Bronchial epithelial cell (primary cell): ENCODE measurements around the gene KCNMB1. TPM values are rescaled to one million over a fixed set of nuclear protein-coding genes. Genes with fewer than 3 reads are reported as not detected.

Experiments
- DNase-seq: peaks from one replicate; pipeline ENCODE4 v3.0.0-alpha.2; 2010; ENCODE audit warnings: low read depth
- FAIRE-seq: peaks from 2 replicates; lab custom pipeline; 2011; peaks lifted over from hg19 to GRCh38; lab: Jason Lieb, UNC
- H3K27me3 ChIP-seq: 2 replicates; pipeline ENCODE4 v1.5.1; 2011; ENCODE audit warnings: low read length; ENCODE audit not compliant: control insufficient read depth, insufficient read depth
- H3K36me3 ChIP-seq: 2 replicates; pipeline ENCODE4 v1.5.1; 2011; ENCODE audit warnings: low read length; ENCODE audit not compliant: control insufficient read depth, insufficient read depth
- H3K4me3 ChIP-seq: 2 replicates; pipeline ENCODE4 v1.5.1; 2011; ENCODE audit warnings: mild to moderate bottlenecking, low read depth, low read length, control low read depth
- CTCF ChIP-seq: IDR thresholded peaks from 2 replicates; pipeline ENCODE4 v1.5.1; 2011; ENCODE audit warnings: mild to moderate bottlenecking, moderate library complexity, low read length, control low read depth, inconsistent platforms; ENCODE audit not compliant: insufficient read depth, severe bottlenecking
- total RNA-seq: library from RNA; depleted of rRNA; stranded (reverse); fragments of >200 nt; gene quantifications from 2 replicates; pipeline ENCODE4 v1.2.1, GENCODE V29; 2014

The KCNMB1 gene
- total RNA-seq, 1 donor from 2014 or later, result not detected

GRCh38 chr5:170426786-170427185 lies 37.6 kb upstream of the KCNMB1 start:
- DNase-seq, result no peak
- Histone ChIP-seq H3K4me3 (no peak overlapping the region), H3K27me3 (peaks cover 2% of the 10 kb centered on the region), H3K36me3 (no peaks in the 10 kb centered on the region)
- no peak for TF ChIP-seq CTCF
- FAIRE-seq, result no peak

- DNase-seq, result no peak
- Histone ChIP-seq H3K4me3 (no peak overlapping the region), H3K36me3 (no peaks in the 10 kb centered on the region), H3K27me3 (peaks cover 2% of the 10 kb centered on the region)
- no peak for FAIRE-seq
- TF ChIP-seq CTCF, result no peak
Measured at GRCh38 chr5:170426149-170426767, 37.1 kb upstream of the KCNMB1 start.

GRCh38 chr5:170425731-170426130 lies 36.6 kb upstream of the KCNMB1 start:
- no peak overlapping the region for H3K4me3 ChIP-seq
- DNase-seq, result no peak
- no peaks in the 10 kb centered on the region for H3K36me3 ChIP-seq
- TF ChIP-seq CTCF, result no peak
- FAIRE-seq, result no peak
- H3K27me3 ChIP-seq, result peaks cover 2% of the 10 kb centered on the region

- TF ChIP-seq CTCF, result no peak
- Histone ChIP-seq H3K4me3 (no peak overlapping the region), H3K27me3 (peaks cover 2% of the 10 kb centered on the region), H3K36me3 (no peaks in the 10 kb centered on the region)
- FAIRE-seq (no peak), DNase-seq (no peak)
Measured at GRCh38 chr5:170424629-170425028, 35.5 kb upstream of the KCNMB1 start.

- FAIRE-seq (no peak), DNase-seq (no peak)
- no peak for TF ChIP-seq CTCF
- Histone ChIP-seq H3K4me3 (no peak overlapping the region), H3K36me3 (no peaks in the 10 kb centered on the region), H3K27me3 (no peaks in the 10 kb centered on the region)
Measured at GRCh38 chr5:170423692-170424091, 34.5 kb upstream of the KCNMB1 start.

GRCh38 chr5:170421826-170422225 lies 32.7 kb upstream of the KCNMB1 start:
- Histone ChIP-seq H3K27me3 (no peaks in the 10 kb centered on the region), H3K4me3 (no peak overlapping the region), H3K36me3 (no peaks in the 10 kb centered on the region)
- DNase-seq (no peak), FAIRE-seq (no peak)
- TF ChIP-seq CTCF, result no peak
